GM23248 (cell line): ENCODE measurements around the gene ZNF622. TPM values are rescaled to one million over a fixed set of nuclear protein-coding genes. Genes with fewer than 3 reads are reported as not detected.
A peak's percentile ranks its signal among the peaks of the same experiment; 100 is the strongest.

ENCODE experiments used
- DNase-seq: peaks from one replicate; pipeline ENCODE4 v3.0.0-alpha.2; 2015
- H2AFZ ChIP-seq: fragments of 200-600 bp; sonication (generic); 2 replicates; pipeline ENCODE4 v1.6.1; 2016; ENCODE audit warnings: antibody characterized with exemption
- H3F3A ChIP-seq: fragments of 200-600 bp; sonication (generic); 2 replicates; pipeline ENCODE4 v1.6.1; 2016; ENCODE audit warnings: mild to moderate bottlenecking, antibody characterized with exemption, mixed run types; ENCODE audit not compliant: insufficient read depth
- H3K27ac ChIP-seq: fragments of 200-600 bp; sonication (generic); 2 replicates; pipeline ENCODE4 v1.5.1; 2016; ENCODE audit warnings: mild to moderate bottlenecking
- H3K27me3 ChIP-seq: fragments of 200-600 bp; sonication (generic); replicated peaks from 2 replicates; pipeline ENCODE4 v1.6.1; 2016; ENCODE audit warnings: mild to moderate bottlenecking; ENCODE audit not compliant: insufficient read depth
- H3K36me3 ChIP-seq: fragments of 200-600 bp; sonication (generic); 2 replicates; pipeline ENCODE4 v1.6.1; 2016; ENCODE audit warnings: low read depth, mild to moderate bottlenecking
- H3K4me1 ChIP-seq: fragments of 200-600 bp; sonication (generic); 2 replicates; pipeline ENCODE4 v1.6.1; 2016; ENCODE audit warnings: mild to moderate bottlenecking; ENCODE audit not compliant: insufficient read depth
- H3K4me2 ChIP-seq: fragments of 200-600 bp; sonication (generic); one replicate; pipeline ENCODE4 v1.6.1; 2016; ENCODE audit warnings: mild to moderate bottlenecking; ENCODE audit not compliant: unreplicated experiment
- H3K4me3 ChIP-seq: fragments of 200-600 bp; sonication (generic); 2 replicates; pipeline ENCODE4 v1.5.1; 2016; ENCODE audit warnings: mild to moderate bottlenecking
- H3K79me2 ChIP-seq: fragments of 200-600 bp; sonication (generic); 2 replicates; pipeline ENCODE4 v1.6.1; 2016; ENCODE audit warnings: mild to moderate bottlenecking; ENCODE audit not compliant: insufficient read depth
- H3K9ac ChIP-seq: fragments of 200-600 bp; sonication (generic); 2 replicates; pipeline ENCODE4 v1.6.1; 2016; ENCODE audit warnings: mild to moderate bottlenecking
- H3K9me2 ChIP-seq: fragments of 200-600 bp; sonication (generic); 2 replicates; pipeline ENCODE4 v1.6.1; 2016; ENCODE audit warnings: mixed run types, mild to moderate bottlenecking, moderate library complexity; ENCODE audit not compliant: insufficient read depth
- H3K9me3 ChIP-seq: fragments of 200-600 bp; sonication (generic); one replicate; pipeline ENCODE4 v1.6.1; 2017; ENCODE audit warnings: low read depth
- H4K20me1 ChIP-seq: fragments of 200-600 bp; sonication (generic); 2 replicates; pipeline ENCODE4 v1.6.0; 2016; ENCODE audit not compliant: insufficient read depth
- EZH2 ChIP-seq: fragments of 200-600 bp; sonication (generic); IDR thresholded peaks from 2 replicates; pipeline ENCODE4 v1.6.1; 2018; ENCODE audit warnings: antibody characterized with exemption, mild to moderate bottlenecking; ENCODE audit not compliant: insufficient read depth, poor library complexity, severe bottlenecking
- EZH2phosphoT487 ChIP-seq: fragments of 200-600 bp; sonication (generic); IDR thresholded peaks from 2 replicates; pipeline ENCODE4 v1.6.1; 2018; ENCODE audit warnings: antibody characterized with exemption, moderate library complexity, mild to moderate bottlenecking, low read depth; ENCODE audit not compliant: insufficient read depth
- whole genome bisulfite sequencing, 2 experiments: methylation state at CpG; one replicate each; pipeline ENCODE4 v1.1.6; 2015 to 2017; ENCODE audit warnings: low lambda C conversion rate in 2 of 2, low coverage in 1 of 2; ENCODE audit errors: missing lambda C conversion rate in 2 of 2; 5-methylcytosine and 5-hydroxymethylcytosine counted together
- in situ Hi-C: fragments of 300-500 bp; cut with MboI; formaldehyde crosslinking; loops from 2 replicates; pipeline ENCODE4 v1.15.0; 2020
- polyA plus RNA-seq: library from polyadenylated mRNA; unstranded; fragments of >200 nt; fragmentation: Nextera tagmentation; extraction: Ambion mirVana; gene quantifications from 2 replicates; pipeline ENCODE4 v1.2.1, GENCODE V29; 2016
- total RNA-seq: library from RNA; depleted of rRNA; stranded (reverse); fragments of >200 nt; shearing (Covaris generic); gene quantifications from 2 replicates; pipeline ENCODE4 v1.2.3, GENCODE V29; 2014

Gene ZNF622
- total and polyA plus RNA-seq, 2 experiments from 2014 or later, result 52.1 to 58.1 TPM

- H3K9me3 ChIP-seq, result no peaks in the 10 kb centered on the region
- H3K9me2 ChIP-seq, result no peaks in the 10 kb centered on the region
- no peak overlapping the region for H3K4me3 ChIP-seq
- in situ Hi-C loops, result no loop called here
- H4K20me1 ChIP-seq, result no peaks in the 10 kb centered on the region
- no peak for TF ChIP-seq EZH2
- TF ChIP-seq EZH2phosphoT487, result no peak
- H3K4me2 ChIP-seq, result no peak overlapping the region
- peaks cover 11% of the 10 kb centered on the region for H3K4me1 ChIP-seq
- H3K36me3 ChIP-seq, result no peaks in the 10 kb centered on the region
- no peak overlapping the region for H3K27ac ChIP-seq
- 59 to 62% methylated on average over 6 of the region's 6 CpGs for WGBS, 2 experiments
- H2AFZ ChIP-seq, result no peak overlapping the region
- peaks cover 2% of the 10 kb centered on the region for H3F3A ChIP-seq
- H3K9ac ChIP-seq, result no peak overlapping the region
- H3K79me2 ChIP-seq, result no peaks in the 10 kb centered on the region
- DNase-seq, result no peak
- H3K27me3 ChIP-seq, result no peaks in the 10 kb centered on the region
Observed at GRCh38 chr5:16417398-16418074, 48.1 kb downstream of the ZNF622 start.

- DNase-seq, result no peak
- no peaks in the 10 kb centered on the region for H3K36me3 ChIP-seq
- H3K9me3 ChIP-seq, result no peaks in the 10 kb centered on the region
- H3K4me1 ChIP-seq, result peaks cover 29% of the 10 kb centered on the region
- H3K27ac ChIP-seq, result no peak overlapping the region
- H3K9ac ChIP-seq, result no peak overlapping the region
- in situ Hi-C loops, result no loop called here
- no peaks in the 10 kb centered on the region for H3K9me2 ChIP-seq
- TF ChIP-seq EZH2 (no peak), EZH2phosphoT487 (no peak)
- no peak overlapping the region for H3K4me2 ChIP-seq
- WGBS, 2 experiments, result 61 to 71% methylated on average over 2 of the region's 2 CpGs
- H2AFZ ChIP-seq, result no peak overlapping the region
- no peaks in the 10 kb centered on the region for H3K79me2 ChIP-seq
- H3K27me3 ChIP-seq, result no peaks in the 10 kb centered on the region
- H3F3A ChIP-seq, result peaks cover 19% of the 10 kb centered on the region
- no peak overlapping the region for H3K4me3 ChIP-seq
- no peaks in the 10 kb centered on the region for H4K20me1 ChIP-seq
Observed at GRCh38 chr5:16414861-16415260, 50.7 kb downstream of the ZNF622 start.

- Histone ChIP-seq H3K4me1 (peaks cover 29% of the 10 kb centered on the region), H4K20me1 (no peaks in the 10 kb centered on the region), H3K27me3 (no peaks in the 10 kb centered on the region), H3K9me3 (no peaks in the 10 kb centered on the region), H3K4me2 (no peak overlapping the region), H3K9me2 (no peaks in the 10 kb centered on the region; the same call in 1 of the 2 replicates), H3K9ac (no peak overlapping the region), H3K4me3 (no peak overlapping the region), H3K36me3 (no peaks in the 10 kb centered on the region), H2AFZ (no peak overlapping the region), H3K27ac (no peak overlapping the region), H3F3A (peaks cover 19% of the 10 kb centered on the region), H3K79me2 (no peaks in the 10 kb centered on the region)
- in situ Hi-C loops, result no loop called here
- DNase-seq, result peak; percentile 38
- TF ChIP-seq EZH2phosphoT487 (no peak), EZH2 (no peak)
- WGBS, 2 experiments, result 0 to 10% methylated on average over 1 of the region's 1 CpG
Observed at GRCh38 chr5:16413166-16413860, 52.3 kb downstream of the ZNF622 start.

GRCh38 chr5:16412556-16412955, 53.0 kb downstream of the ZNF622 start:
- H3K4me3 ChIP-seq, result no peak overlapping the region
- peaks cover 29% of the 10 kb centered on the region for H3K4me1 ChIP-seq
- peak; percentile 26 for DNase-seq
- in situ Hi-C loops, result no loop called here
- TF ChIP-seq EZH2 (no peak), EZH2phosphoT487 (no peak)
- H3K79me2 ChIP-seq, result no peaks in the 10 kb centered on the region
- H3F3A ChIP-seq, result peaks cover 19% of the 10 kb centered on the region
- H3K27ac ChIP-seq, result peak overlapping the region; percentile 43
- no peak overlapping the region for H2AFZ ChIP-seq
- no peaks in the 10 kb centered on the region for H3K9me3 ChIP-seq
- H4K20me1 ChIP-seq, result no peaks in the 10 kb centered on the region
- no peaks in the 10 kb centered on the region for H3K27me3 ChIP-seq
- H3K9me2 ChIP-seq, result no peaks in the 10 kb centered on the region; the same call in 1 of the 2 replicates
- no peak overlapping the region for H3K9ac ChIP-seq
- peak overlapping the region; percentile 47 for H3K4me2 ChIP-seq
- H3K36me3 ChIP-seq, result no peaks in the 10 kb centered on the region
